BE2C (cell line): ENCODE data around the gene DNASE1L1.

ENCODE experiments used
- DNase-seq: peaks from one replicate; pipeline ENCODE4 v3.0.0-alpha.2; 2020
- H3K27me3 ChIP-seq: fragments of 250-450 bp; sonication (Bioruptor Pico); 2 replicates; pipeline ENCODE4 v1.5.1; 2020; ENCODE audit warnings: mild to moderate bottlenecking
- H3K36me3 ChIP-seq: fragments of 250-450 bp; sonication (Bioruptor Pico); 2 replicates; pipeline ENCODE4 v1.5.1; 2020; ENCODE audit warnings: mild to moderate bottlenecking
- H3K4me1 ChIP-seq: fragments of 250-450 bp; sonication (Bioruptor Pico); 2 replicates; pipeline ENCODE4 v1.5.1; 2020
- H3K4me3 ChIP-seq: 2 replicates; pipeline ENCODE4 v1.5.1; 2011; ENCODE audit warnings: low read depth, low read length
- H3K9me3 ChIP-seq: fragments of 250-450 bp; sonication (Bioruptor Pico); 2 replicates; pipeline ENCODE4 v1.5.1; 2020
- CTCF ChIP-seq: IDR thresholded peaks from 2 replicates; pipeline ENCODE4 v1.5.1; 2012; ENCODE audit warnings: mild to moderate bottlenecking, low read depth, low read length

The DNASE1L1 gene

GRCh38 chrX:154375156-154375504 is 33.9 kb downstream of the DNASE1L1 start:
- H3K4me3 ChIP-seq = no peak overlapping the region
- H3K36me3 ChIP-seq = no peaks in the 10 kb centered on the region
- no peak for DNase-seq
- no peaks in the 10 kb centered on the region for H3K4me1 ChIP-seq
- H3K9me3 ChIP-seq = no peaks in the 10 kb centered on the region
- no peak for TF ChIP-seq CTCF
- H3K27me3 ChIP-seq = no peaks in the 10 kb centered on the region

GRCh38 chrX:154374313-154375155 is 34.5 kb downstream of the DNASE1L1 start, which contains the start of gene FLNA:
FLNA (minus strand) TSS chrX:154374634; CDS start chrX:154371245, 3,389 bp downstream.
- Histone ChIP-seq H3K36me3 (no peaks in the 10 kb centered on the region), H3K27me3 (no peaks in the 10 kb centered on the region), H3K9me3 (no peaks in the 10 kb centered on the region), H3K4me1 (no peaks in the 10 kb centered on the region), H3K4me3 (peak within 1 kb of the TSS; percentile 41)
- DNase-seq = peak; percentile 43
- TF ChIP-seq CTCF = 0 out of 2 replicates have a peak, but pooled peaks have one; percentile 6

- Histone ChIP-seq H3K9me3 (no peaks in the 10 kb centered on the region), H3K4me1 (no peaks in the 10 kb centered on the region; the same call in none of the 2 replicates), H3K36me3 (0 out of 2 replicates have a peak, but pooled peaks cover 5% of the 10 kb centered on the region), H3K4me3 (peak overlapping the region; percentile 41), H3K27me3 (no peaks in the 10 kb centered on the region)
- DNase-seq = no peak
- TF ChIP-seq CTCF = peak; percentile 21; the same call in 1 of the 2 replicates
Observed at GRCh38 chrX:154373340-154374306, 35.4 kb downstream of the DNASE1L1 start.

GRCh38 chrX:154372612-154373022 is 36.4 kb downstream of the DNASE1L1 start:
- Histone ChIP-seq H3K4me1 (no peaks in the 10 kb centered on the region; the same call in none of the 2 replicates), H3K4me3 (no peak overlapping the region)
- no peak for DNase-seq

GRCh38 chrX:154371789-154372300 is 37.2 kb downstream of the DNASE1L1 start:
- DNase-seq = no peak
- Histone ChIP-seq H3K4me3 (no peak overlapping the region), H3K36me3 (peaks cover 20% of the 10 kb centered on the region), H3K9me3 (no peaks in the 10 kb centered on the region), H3K4me1 (no peaks in the 10 kb centered on the region; the same call in none of the 2 replicates), H3K27me3 (no peaks in the 10 kb centered on the region)
- no peak for TF ChIP-seq CTCF

More at GRCh38 chrX:154372612-154373022, 36.4 kb downstream of the DNASE1L1 start:
- no peak for TF ChIP-seq CTCF
- Histone ChIP-seq H3K36me3 (peaks cover 12% of the 10 kb centered on the region), H3K9me3 (no peaks in the 10 kb centered on the region), H3K27me3 (no peaks in the 10 kb centered on the region)
